GM12878 (cell line): Measurements from ENCODE around the gene KAZN. TPM values are rescaled to one million over a fixed set of nuclear protein-coding genes. Genes with fewer than 3 reads are reported as not detected.

Experiments used
- BACH1 ChIP-seq: fragments of 450-650 bp; IDR thresholded peaks from 2 replicates; pipeline ENCODE4 v1.6.1; 2017; ENCODE audit warnings: mild to moderate bottlenecking, borderline replicate concordance
- CREM ChIP-seq: IDR thresholded peaks from 2 replicates; pipeline ENCODE4 v1.6.1; 2014; ENCODE audit warnings: antibody characterized with exemption, low read depth
- polyA plus RNA-seq, 11 experiments: library from polyadenylated mRNA; depleted of rRNA in 4 of 11; unstranded in 6 of 11; stranded (reverse) in 5 of 11; fragments of >200 nt; fragmentation: Nextera tagmentation in 4 of 11; fragmentation: Illumina TruSeq in 1 of 11; extraction: Ambion mirVana in 4 of 11; extraction: Trizol in 1 of 11; gene quantifications; 1 replicate in 1 of 11; 2 replicates in 10 of 11; pipeline versions ENCODE4 v1.2.1 to v1.2.3, GENCODE V29; 2011 to 2016; ENCODE audit warnings: inconsistent platforms in 2 of 11, missing spikeins in 2 of 11, low read depth in 1 of 11
- total RNA-seq, 4 experiments: library from RNA; depleted of rRNA in 3 of 4; stranded (reverse); fragments of >200 nt in 3 of 4; fragmentation: Illumina TruSeq in 1 of 4; extraction: Trizol in 1 of 4; gene quantifications; 2 replicates each; pipeline versions ENCODE4 v1.2.1 to v1.2.3, GENCODE V29; 2013 to 2021
- TF ChIP-seq, protein P1 (sequence below): IDR thresholded peaks from 2 replicates; pipeline ENCODE4 v1.6.1; 2012; ENCODE audit warnings: improper control_type of control experiment, low read depth, low read length; ENCODE audit not compliant: insufficient replicate concordance
- TF ChIP-seq, protein P2 (sequence below): fragments of 450-650 bp; formaldehyde crosslinking; IDR thresholded peaks from 2 replicates; pipeline ENCODE4 v1.4.0; 2022; ENCODE audit warnings: mild to moderate bottlenecking, moderate library complexity

KAZN gene
- total and polyA plus RNA-seq, 10 of the 15 experiments (the other 5 are each of a cell fraction or from before 2014, with no cell fraction given) = 0.72 to 4.0 (median 1.2) TPM

- TF ChIP-seq, protein P1, sequence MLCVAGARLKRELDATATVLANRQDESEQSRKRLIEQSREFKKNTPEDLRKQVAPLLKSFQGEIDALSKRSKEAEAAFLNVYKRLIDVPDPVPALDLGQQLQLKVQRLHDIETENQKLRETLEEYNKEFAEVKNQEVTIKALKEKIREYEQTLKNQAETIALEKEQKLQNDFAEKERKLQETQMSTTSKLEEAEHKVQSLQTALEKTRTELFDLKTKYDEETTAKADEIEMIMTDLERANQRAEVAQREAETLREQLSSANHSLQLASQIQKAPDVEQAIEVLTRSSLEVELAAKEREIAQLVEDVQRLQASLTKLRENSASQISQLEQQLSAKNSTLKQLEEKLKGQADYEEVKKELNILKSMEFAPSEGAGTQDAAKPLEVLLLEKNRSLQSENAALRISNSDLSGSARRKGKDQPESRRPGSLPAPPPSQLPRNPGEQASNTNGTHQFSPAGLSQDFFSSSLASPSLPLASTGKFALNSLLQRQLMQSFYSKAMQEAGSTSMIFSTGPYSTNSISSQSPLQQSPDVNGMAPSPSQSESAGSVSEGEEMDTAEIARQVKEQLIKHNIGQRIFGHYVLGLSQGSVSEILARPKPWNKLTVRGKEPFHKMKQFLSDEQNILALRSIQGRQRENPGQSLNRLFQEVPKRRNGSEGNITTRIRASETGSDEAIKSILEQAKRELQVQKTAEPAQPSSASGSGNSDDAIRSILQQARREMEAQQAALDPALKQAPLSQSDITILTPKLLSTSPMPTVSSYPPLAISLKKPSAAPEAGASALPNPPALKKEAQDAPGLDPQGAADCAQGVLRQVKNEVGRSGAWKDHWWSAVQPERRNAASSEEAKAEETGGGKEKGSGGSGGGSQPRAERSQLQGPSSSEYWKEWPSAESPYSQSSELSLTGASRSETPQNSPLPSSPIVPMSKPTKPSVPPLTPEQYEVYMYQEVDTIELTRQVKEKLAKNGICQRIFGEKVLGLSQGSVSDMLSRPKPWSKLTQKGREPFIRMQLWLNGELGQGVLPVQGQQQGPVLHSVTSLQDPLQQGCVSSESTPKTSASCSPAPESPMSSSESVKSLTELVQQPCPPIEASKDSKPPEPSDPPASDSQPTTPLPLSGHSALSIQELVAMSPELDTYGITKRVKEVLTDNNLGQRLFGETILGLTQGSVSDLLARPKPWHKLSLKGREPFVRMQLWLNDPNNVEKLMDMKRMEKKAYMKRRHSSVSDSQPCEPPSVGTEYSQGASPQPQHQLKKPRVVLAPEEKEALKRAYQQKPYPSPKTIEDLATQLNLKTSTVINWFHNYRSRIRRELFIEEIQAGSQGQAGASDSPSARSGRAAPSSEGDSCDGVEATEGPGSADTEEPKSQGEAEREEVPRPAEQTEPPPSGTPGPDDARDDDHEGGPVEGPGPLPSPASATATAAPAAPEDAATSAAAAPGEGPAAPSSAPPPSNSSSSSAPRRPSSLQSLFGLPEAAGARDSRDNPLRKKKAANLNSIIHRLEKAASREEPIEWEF = no peak
- TF ChIP-seq BACH1 = no peak
- TF ChIP-seq, protein P2, sequence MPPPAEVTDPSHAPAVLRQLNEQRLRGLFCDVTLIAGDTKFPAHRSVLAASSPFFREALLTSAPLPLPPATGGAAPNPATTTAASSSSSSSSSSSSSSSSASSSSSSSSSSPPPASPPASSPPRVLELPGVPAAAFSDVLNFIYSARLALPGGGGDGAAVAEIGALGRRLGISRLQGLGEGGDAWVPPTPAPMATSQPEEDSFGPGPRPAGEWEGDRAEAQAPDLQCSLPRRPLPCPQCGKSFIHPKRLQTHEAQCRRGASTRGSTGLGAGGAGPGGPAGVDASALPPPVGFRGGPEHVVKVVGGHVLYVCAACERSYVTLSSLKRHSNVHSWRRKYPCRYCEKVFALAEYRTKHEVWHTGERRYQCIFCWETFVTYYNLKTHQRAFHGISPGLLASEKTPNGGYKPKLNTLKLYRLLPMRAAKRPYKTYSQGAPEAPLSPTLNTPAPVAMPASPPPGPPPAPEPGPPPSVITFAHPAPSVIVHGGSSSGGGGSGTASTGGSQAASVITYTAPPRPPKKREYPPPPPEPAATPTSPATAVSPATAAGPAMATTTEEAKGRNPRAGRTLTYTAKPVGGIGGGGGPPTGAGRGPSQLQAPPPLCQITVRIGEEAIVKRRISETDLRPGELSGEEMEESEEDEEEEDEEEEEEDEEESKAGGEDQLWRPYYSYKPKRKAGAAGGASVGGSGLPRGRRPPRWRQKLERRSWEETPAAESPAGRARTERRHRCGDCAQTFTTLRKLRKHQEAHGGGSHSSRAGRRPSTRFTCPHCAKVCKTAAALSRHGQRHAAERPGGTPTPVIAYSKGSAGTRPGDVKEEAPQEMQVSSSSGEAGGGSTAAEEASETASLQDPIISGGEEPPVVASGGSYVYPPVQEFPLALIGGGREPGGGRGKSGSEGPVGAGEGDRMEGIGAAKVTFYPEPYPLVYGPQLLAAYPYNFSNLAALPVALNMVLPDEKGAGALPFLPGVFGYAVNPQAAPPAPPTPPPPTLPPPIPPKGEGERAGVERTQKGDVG = no peak
- no peak for TF ChIP-seq CREM
Observed at GRCh38 chr1:14895727-14896126, 297.2 kb downstream of the KAZN start (continued).
